ENCODE data around the gene GSDMA.
A peak's percentile ranks its signal among the peaks of the same experiment; 100 is the strongest.

GSDMA gene

DNA sequence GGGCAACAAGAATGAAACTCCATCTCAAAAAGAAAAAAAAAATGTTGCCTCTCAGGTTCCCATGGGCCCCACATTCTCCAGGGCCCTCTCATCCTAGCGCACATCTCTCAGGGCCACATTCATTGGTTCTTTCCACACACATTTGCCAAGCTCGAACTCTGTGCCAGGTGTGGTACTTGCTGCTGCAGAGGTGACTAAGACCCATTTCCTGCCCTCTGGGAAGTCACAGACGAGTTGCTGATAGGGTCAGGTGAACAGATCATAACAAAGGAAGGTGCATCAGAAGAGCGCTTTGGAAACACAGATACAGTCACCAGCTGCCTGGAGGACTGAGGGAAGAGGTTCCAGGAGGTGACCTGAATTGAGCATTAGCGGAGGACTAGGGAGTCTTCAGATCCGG, 1.0 kb downstream of the GSDMA start:
- TF ChIP-seq POLR2AphosphoS5 (IDR thresholded peaks at IDR 0.05; ENCODE audit: borderline replicate concordance, low read depth, low read length) (no peak), EZH2 (IDR thresholded peaks at IDR 0.05) (no peak), FOXP2 (optimal IDR thresholded peaks at IDR 0.05; ENCODE audit: control extremely low read depth, extremely low read length, insufficient read depth) (no peak)
- H3K4me3 ChIP-seq: no peak overlapping the region

DNA sequence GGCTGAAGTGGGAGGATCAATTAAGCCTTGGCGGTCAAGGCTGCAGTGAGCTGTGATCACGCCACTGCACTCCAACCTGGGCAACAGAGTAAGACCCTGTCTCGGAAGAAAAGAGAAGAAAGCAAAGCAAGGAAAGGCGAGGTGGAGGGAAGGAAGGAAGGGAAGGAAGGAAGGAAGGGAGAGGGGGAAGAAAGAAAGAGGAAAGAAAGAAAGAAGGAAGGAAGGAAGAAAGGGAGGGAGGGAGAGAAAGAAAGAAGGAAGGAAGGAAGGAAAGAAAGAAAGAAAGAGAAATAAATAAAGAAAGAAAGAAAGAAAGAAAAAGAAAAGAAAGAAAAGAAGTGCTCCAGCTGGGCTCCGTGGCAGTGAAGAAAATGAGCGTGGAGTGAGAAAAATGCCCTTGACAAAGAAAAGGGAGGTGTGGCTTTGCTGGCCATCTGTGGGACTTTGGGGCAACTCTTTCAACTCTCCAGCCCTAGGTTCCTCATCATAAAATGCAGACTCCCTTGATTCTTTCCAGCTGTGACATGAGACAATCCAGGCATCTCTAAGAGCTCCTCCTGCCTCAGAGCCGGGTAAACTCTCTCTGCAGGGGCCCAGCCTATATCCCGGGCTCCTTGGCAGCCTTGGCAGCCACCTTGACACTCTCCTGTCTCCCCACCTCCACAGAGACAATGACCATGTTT, 2.4 kb downstream of the GSDMA start:
- no peaks in the 10 kb centered on the region for H3K36me3 ChIP-seq (ENCODE audit: insufficient read depth, low read length)
- TF ChIP-seq FOXP2 (optimal IDR thresholded peaks at IDR 0.05; ENCODE audit: control extremely low read depth, extremely low read length, insufficient read depth): no peak
- no peak for TF ChIP-seq EZH2 (IDR thresholded peaks at IDR 0.05)
- TF ChIP-seq POLR2AphosphoS5 (IDR thresholded peaks at IDR 0.05; ENCODE audit: borderline replicate concordance, low read depth, low read length): no peak
- H3K4me3 ChIP-seq: no peak overlapping the region
- no peak overlapping the region for H3K9ac ChIP-seq (ENCODE audit: insufficient read length)
- H3K27ac ChIP-seq: no peak overlapping the region
- no peak for DNase-seq (ENCODE audit: low read depth, low spot score)
- H3K9me3 ChIP-seq (ENCODE audit: low read depth, low read length): no peaks in the 10 kb centered on the region

More for the DNA sequence above, 1.0 kb downstream of the GSDMA start:
- Histone ChIP-seq H3K9ac (ENCODE audit: insufficient read length) (no peak overlapping the region), H3K36me3 (ENCODE audit: insufficient read depth, low read length) (no peaks in the 10 kb centered on the region), H3K9me3 (ENCODE audit: low read depth, low read length) (no peaks in the 10 kb centered on the region), H3K27ac (no peak overlapping the region)
- no peak for DNase-seq (ENCODE audit: low read depth, low spot score)

DNA sequence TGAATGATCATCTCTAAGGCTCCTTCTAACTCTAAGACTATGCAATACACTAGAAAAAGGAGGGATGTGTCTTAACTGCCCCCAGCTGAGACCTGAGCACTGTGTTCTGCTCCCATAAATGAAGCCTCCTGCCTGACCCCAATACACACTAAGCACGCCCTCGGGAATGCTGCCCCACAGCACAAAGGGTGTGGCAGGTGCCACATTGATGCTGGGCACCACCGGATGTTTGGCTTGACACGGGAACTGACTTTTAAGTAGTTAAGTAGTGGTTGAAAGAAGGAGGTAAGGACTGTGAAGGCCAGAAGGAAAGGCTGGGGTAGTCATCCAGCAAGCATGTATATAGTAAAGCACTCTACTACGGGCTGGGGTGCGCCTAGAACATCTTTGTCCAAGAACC, 4.0 kb downstream of the GSDMA start:
- H3K9me3 ChIP-seq (ENCODE audit: low read depth, low read length): no peaks in the 10 kb centered on the region

DNA sequence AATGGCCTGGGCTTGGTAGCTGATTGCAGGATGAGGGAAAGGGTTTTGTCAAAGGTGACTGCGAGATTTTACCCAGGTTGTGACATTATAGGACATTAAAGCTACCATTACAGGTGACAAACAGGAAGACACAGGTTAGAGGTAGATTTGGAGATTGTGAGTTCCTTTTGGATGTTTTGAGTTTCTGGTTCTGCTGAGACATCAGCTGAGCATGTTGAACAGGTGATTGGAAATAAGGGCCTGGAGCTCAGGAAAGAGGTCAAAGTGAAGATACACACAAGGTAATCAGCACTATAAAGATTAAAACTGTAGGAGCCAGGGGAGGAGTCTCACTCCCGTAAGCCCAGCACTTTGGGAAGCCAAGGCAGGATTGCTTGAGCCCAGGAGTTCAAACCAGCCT, 6.0 kb downstream of the GSDMA start:
- no peak for DNase-seq (ENCODE audit: low read depth, low spot score)
- no peak for TF ChIP-seq POLR2AphosphoS5 (IDR thresholded peaks at IDR 0.05; ENCODE audit: borderline replicate concordance, low read depth, low read length)
- TF ChIP-seq FOXP2 (optimal IDR thresholded peaks at IDR 0.05; ENCODE audit: control extremely low read depth, extremely low read length, insufficient read depth): no peak
- no peak for TF ChIP-seq EZH2 (IDR thresholded peaks at IDR 0.05)
- no peaks in the 10 kb centered on the region for H3K36me3 ChIP-seq (ENCODE audit: insufficient read depth, low read length)
- H3K4me3 ChIP-seq: no peak overlapping the region
- no peak overlapping the region for H3K9ac ChIP-seq (ENCODE audit: insufficient read length)
- H3K27ac ChIP-seq: no peak overlapping the region
- H3K9me3 ChIP-seq (ENCODE audit: low read depth, low read length): no peaks in the 10 kb centered on the region

More for the DNA sequence above, 4.0 kb downstream of the GSDMA start:
- H3K9ac ChIP-seq (ENCODE audit: insufficient read length): no peak overlapping the region
- H3K4me3 ChIP-seq: no peak overlapping the region
- TF ChIP-seq FOXP2 (optimal IDR thresholded peaks at IDR 0.05; ENCODE audit: control extremely low read depth, extremely low read length, insufficient read depth) (no peak), POLR2AphosphoS5 (IDR thresholded peaks at IDR 0.05; ENCODE audit: borderline replicate concordance, low read depth, low read length) (no peak), EZH2 (IDR thresholded peaks at IDR 0.05) (no peak)
- no peak for DNase-seq (ENCODE audit: low read depth, low spot score)
- no peaks in the 10 kb centered on the region for H3K36me3 ChIP-seq (ENCODE audit: insufficient read depth, low read length)
- no peak overlapping the region for H3K27ac ChIP-seq

DNA sequence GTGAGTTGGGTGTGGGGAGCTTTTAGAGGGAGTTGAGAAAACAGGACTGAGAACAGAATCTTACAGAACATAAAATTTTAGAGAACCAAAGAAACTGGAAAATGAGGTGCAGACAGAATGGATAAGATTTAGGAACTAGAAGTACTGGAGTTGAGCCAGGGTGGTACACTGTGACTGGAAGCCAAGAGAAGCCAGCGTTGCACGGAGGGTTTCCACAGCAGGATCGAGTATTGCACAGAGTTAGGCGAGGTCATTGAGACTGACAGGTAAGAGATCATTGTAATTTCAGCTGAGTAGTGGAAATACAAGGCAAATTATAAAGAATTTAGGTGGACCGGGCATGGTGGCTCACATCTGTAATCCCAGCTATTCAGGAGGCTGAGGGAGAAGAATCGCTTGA, 6.6 kb downstream of the GSDMA start:
- no peak for TF ChIP-seq FOXP2 (optimal IDR thresholded peaks at IDR 0.05; ENCODE audit: control extremely low read depth, extremely low read length, insufficient read depth)
- no peak for TF ChIP-seq POLR2AphosphoS5 (IDR thresholded peaks at IDR 0.05; ENCODE audit: borderline replicate concordance, low read depth, low read length)
- no peak for TF ChIP-seq EZH2 (IDR thresholded peaks at IDR 0.05)
- no peak overlapping the region for H3K4me3 ChIP-seq
- no peaks in the 10 kb centered on the region for H3K36me3 ChIP-seq (ENCODE audit: insufficient read depth, low read length)
- H3K9ac ChIP-seq (ENCODE audit: insufficient read length): no peak overlapping the region
- DNase-seq (ENCODE audit: low read depth, low spot score): no peak
- no peak overlapping the region for H3K27ac ChIP-seq
- no peaks in the 10 kb centered on the region for H3K9me3 ChIP-seq (ENCODE audit: low read depth, low read length)

DNA sequence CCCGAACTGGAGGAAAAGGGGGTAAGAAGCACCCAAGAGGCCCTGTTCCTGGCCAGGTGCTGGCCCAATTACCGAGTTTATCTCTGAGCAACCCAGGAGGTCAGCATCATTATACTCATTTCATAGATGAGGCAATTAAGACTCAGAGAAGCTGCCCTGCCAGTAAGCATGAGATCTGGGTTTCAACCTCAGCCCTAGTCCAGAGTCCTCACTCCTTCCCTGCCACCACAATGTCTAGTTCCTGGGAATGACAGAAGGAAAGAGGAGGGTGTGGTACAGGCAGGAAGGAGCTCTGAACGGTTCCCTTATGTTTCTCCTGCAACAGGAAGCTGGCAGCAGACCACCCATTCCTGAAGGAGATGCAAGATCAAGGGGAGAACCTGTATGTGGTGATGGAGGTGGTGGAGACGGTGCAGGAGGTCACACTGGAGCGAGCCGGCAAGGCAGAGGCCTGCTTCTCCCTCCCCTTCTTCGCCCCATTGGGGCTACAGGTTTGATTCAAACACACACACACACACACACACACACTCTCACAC, 7.4 kb downstream of the GSDMA start:
- no peak for DNase-seq (ENCODE audit: low read depth, low spot score)
- H3K27ac ChIP-seq: no peak overlapping the region
- no peaks in the 10 kb centered on the region for H3K9me3 ChIP-seq (ENCODE audit: low read depth, low read length)
- H3K4me3 ChIP-seq: no peak overlapping the region
- H3K9ac ChIP-seq (ENCODE audit: insufficient read length): no peak overlapping the region
- no peaks in the 10 kb centered on the region for H3K36me3 ChIP-seq (ENCODE audit: insufficient read depth, low read length)
- TF ChIP-seq POLR2AphosphoS5 (IDR thresholded peaks at IDR 0.05; ENCODE audit: borderline replicate concordance, low read depth, low read length) (no peak), FOXP2 (optimal IDR thresholded peaks at IDR 0.05; ENCODE audit: control extremely low read depth, extremely low read length, insufficient read depth) (no peak), EZH2 (IDR thresholded peaks at IDR 0.05) (no peak)

DNA sequence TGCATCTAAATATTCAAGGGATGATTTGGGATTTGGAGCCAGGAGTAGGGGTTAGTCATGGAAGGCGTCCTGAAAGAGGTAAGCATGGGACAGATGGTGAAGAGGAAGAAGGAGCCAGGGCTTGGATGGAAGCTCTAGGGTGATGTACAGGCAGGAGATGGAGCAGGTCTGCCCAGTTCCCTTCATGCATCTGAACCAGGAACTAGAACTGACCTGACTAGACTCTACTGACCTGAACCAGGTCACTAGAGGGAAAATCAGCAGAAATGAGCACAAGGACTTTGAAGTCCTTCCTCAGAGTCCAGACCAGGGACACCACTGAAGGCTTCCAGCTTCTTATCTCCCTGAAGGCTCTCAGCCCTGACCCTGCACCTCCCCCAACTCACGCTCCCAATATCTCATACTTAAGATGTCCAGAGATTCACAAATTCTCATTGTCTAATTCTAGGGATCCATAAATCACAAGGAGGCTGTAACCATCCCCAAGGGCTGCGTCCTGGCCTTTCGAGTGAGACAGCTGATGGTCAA, 8.3 kb downstream of the GSDMA start:
- DNase-seq (ENCODE audit: low read depth, low spot score): no peak
- TF ChIP-seq FOXP2 (optimal IDR thresholded peaks at IDR 0.05; ENCODE audit: control extremely low read depth, extremely low read length, insufficient read depth) (no peak), POLR2AphosphoS5 (IDR thresholded peaks at IDR 0.05; ENCODE audit: borderline replicate concordance, low read depth, low read length) (no peak), EZH2 (IDR thresholded peaks at IDR 0.05) (no peak)
- Histone ChIP-seq H3K9me3 (ENCODE audit: low read depth, low read length) (no peaks in the 10 kb centered on the region), H3K4me3 (no peak overlapping the region), H3K27ac (no peak overlapping the region), H3K9ac (ENCODE audit: insufficient read length) (no peak overlapping the region), H3K36me3 (ENCODE audit: insufficient read depth, low read length) (no peaks in the 10 kb centered on the region)

DNA sequence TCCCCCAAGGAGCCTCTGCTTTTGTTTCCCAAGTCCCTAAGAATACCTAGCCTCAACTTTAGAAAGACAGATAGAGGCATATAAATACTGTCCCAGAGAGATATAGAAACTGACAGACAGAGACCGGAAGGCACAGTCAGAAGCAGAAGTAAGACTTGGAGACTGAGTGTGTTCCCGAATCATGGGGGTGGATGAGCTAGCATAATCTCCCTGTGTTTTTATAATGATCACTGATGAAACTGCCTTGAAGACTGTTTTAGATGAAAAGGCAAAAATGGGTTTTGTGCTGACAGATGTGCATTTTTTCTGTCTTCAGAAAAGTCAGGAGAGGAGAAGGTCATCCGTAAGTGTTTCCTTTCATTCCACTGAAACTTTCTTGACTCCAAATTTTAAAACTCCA, 9.5 kb downstream of the GSDMA start:
- TF ChIP-seq FOXP2 (optimal IDR thresholded peaks at IDR 0.05; ENCODE audit: control extremely low read depth, extremely low read length, insufficient read depth): no peak
- TF ChIP-seq EZH2 (IDR thresholded peaks at IDR 0.05): no peak
- TF ChIP-seq POLR2AphosphoS5 (IDR thresholded peaks at IDR 0.05; ENCODE audit: borderline replicate concordance, low read depth, low read length): no peak
- no peaks in the 10 kb centered on the region for H3K9me3 ChIP-seq (ENCODE audit: low read depth, low read length)
- H3K36me3 ChIP-seq (ENCODE audit: insufficient read depth, low read length): no peaks in the 10 kb centered on the region
- no peak overlapping the region for H3K27ac ChIP-seq
- peak overlapping the region; percentile 57 for H3K9ac ChIP-seq (ENCODE audit: insufficient read length)
- DNase-seq (ENCODE audit: low read depth, low spot score): no peak
- no peak overlapping the region for H3K4me3 ChIP-seq
